A204.1 (cell line): ENCODE measurements around the gene UBE2R2.
A peak's percentile ranks its signal among the peaks of the same experiment; 100 is the strongest.
"Not testable (repeated sequence)": the region's sequence is repeated elsewhere in the genome, so short reads cannot be mapped to it uniquely, and the experiment has no call there.

Source experiments
- FAIRE-seq: peaks from 2 replicates; lab custom pipeline; 2012; peaks lifted over from hg19 to GRCh38; lab: Jason Lieb, UNC

UBE2R2 gene

GRCh38 chr9:33843312-33843961, 26.5 kb downstream of the UBE2R2 start:
- FAIRE-seq, result no peak

GRCh38 chr9:33846231-33846630, 29.3 kb downstream of the UBE2R2 start:
- no peak for FAIRE-seq

GRCh38 chr9:33847894-33848205, 30.9 kb downstream of the UBE2R2 start:
- FAIRE-seq, result not testable (repeated sequence)

- FAIRE-seq, result no peak
These were observed 33.3 kb downstream of the UBE2R2 start for GRCh38 chr9:33850267-33850629.

- no peak for FAIRE-seq
These were observed 33.7 kb downstream of the UBE2R2 start for GRCh38 chr9:33850677-33851076.

- FAIRE-seq, result no peak
These were observed 34.3 kb downstream of the UBE2R2 start for GRCh38 chr9:33851301-33851700.

- peak; percentile 73 for FAIRE-seq
These were observed 35.4 kb downstream of the UBE2R2 start for GRCh38 chr9:33852216-33852826.

GRCh38 chr9:33856247-33856646, 39.3 kb downstream of the UBE2R2 start:
- no peak for FAIRE-seq

GRCh38 chr9:33858423-33858822, 41.5 kb downstream of the UBE2R2 start:
- FAIRE-seq, result no peak

GRCh38 chr9:33860200-33860871, 43.4 kb downstream of the UBE2R2 start:
- no peak for FAIRE-seq

GRCh38 chr9:33861917-33862453, 45.0 kb downstream of the UBE2R2 start:
- FAIRE-seq, result no peak

- not testable (repeated sequence) for FAIRE-seq
These were observed 46.1 kb downstream of the UBE2R2 start for GRCh38 chr9:33863027-33863426.

GRCh38 chr9:33867747-33868439, 50.9 kb downstream of the UBE2R2 start:
- no peak for FAIRE-seq

- FAIRE-seq, result no peak
These were observed 51.5 kb downstream of the UBE2R2 start for GRCh38 chr9:33868440-33868973.

GRCh38 chr9:33869243-33869642, 52.3 kb downstream of the UBE2R2 start:
- not testable (repeated sequence) for FAIRE-seq

GRCh38 chr9:33877727-33878489, 60.9 kb downstream of the UBE2R2 start:
- no peak for FAIRE-seq

- no peak for FAIRE-seq
These were observed 61.9 kb downstream of the UBE2R2 start for GRCh38 chr9:33878691-33879366.

- no peak for FAIRE-seq
These were observed 63.5 kb downstream of the UBE2R2 start for GRCh38 chr9:33880211-33881089.

GRCh38 chr9:33881635-33882034, 64.7 kb downstream of the UBE2R2 start:
- no peak for FAIRE-seq
